Neural progenitor cell (in vitro differentiated cells): ENCODE results near the gene DHX34. TPM values are rescaled to one million over a fixed set of nuclear protein-coding genes. Genes with fewer than 3 reads are reported as not detected.

Experiments
- DNase-seq: peaks from one replicate; pipeline ENCODE4 v3.0.0-alpha.2; 2016; ENCODE audit warnings: low spot score
- H2AFZ ChIP-seq: fragments of 200-600 bp; sonication (generic); replicated peaks from 2 replicates; pipeline ENCODE4 v1.6.1; 2016; ENCODE audit warnings: antibody characterized with exemption
- H3F3A ChIP-seq: fragments of 200-600 bp; sonication (generic); 2 replicates; pipeline ENCODE4 v1.6.1; 2016; ENCODE audit warnings: antibody characterized with exemption, low read depth
- H3K27ac ChIP-seq: fragments of 200-600 bp; sonication (generic); 2 replicates; pipeline ENCODE4 v1.5.1; 2016; ENCODE audit warnings: mild to moderate bottlenecking
- H3K27me3 ChIP-seq: fragments of 200-600 bp; sonication (generic); 2 replicates; pipeline ENCODE4 v1.6.1; 2016; ENCODE audit warnings: mild to moderate bottlenecking, moderate library complexity
- H3K36me3 ChIP-seq: fragments of 200-600 bp; sonication (generic); 2 replicates; pipeline ENCODE4 v1.5.1; 2016
- H3K4me1 ChIP-seq: fragments of 200-600 bp; sonication (generic); 2 replicates; pipeline ENCODE4 v1.6.1; 2016; ENCODE audit warnings: mixed run types
- H3K4me2 ChIP-seq: fragments of 200-600 bp; sonication (generic); 2 replicates; pipeline ENCODE4 v1.6.1; 2016
- H3K4me3 ChIP-seq: fragments of 200-600 bp; sonication (generic); 2 replicates; pipeline ENCODE4 v1.5.1; 2016
- H3K79me2 ChIP-seq: fragments of 200-600 bp; sonication (generic); 2 replicates; pipeline ENCODE4 v1.6.1; 2016; ENCODE audit warnings: low read depth
- H3K9ac ChIP-seq: fragments of 200-600 bp; sonication (generic); 2 replicates; pipeline ENCODE4 v1.6.1; 2016
- H3K9me3 ChIP-seq: fragments of 200-600 bp; sonication (generic); 2 replicates; pipeline ENCODE4 v1.5.1; 2016; ENCODE audit warnings: low read depth
- H4K20me1 ChIP-seq: fragments of 200-600 bp; sonication (generic); 2 replicates; pipeline ENCODE4 v1.6.1; 2016; ENCODE audit warnings: low read depth
- H3K27ac Mint-ChIP-seq: 3 replicates; pipeline ENCODE4 v1.8.0; 2021; ENCODE audit warnings: mixed read lengths
- H3K27me3 Mint-ChIP-seq: 2 replicates; pipeline ENCODE4 v1.8.0; 2022; ENCODE audit warnings: low read depth, mild to moderate bottlenecking, inconsistent platforms, moderate library complexity, mixed read lengths; ENCODE audit not compliant: insufficient read depth
- H3K36me3 Mint-ChIP-seq: 3 replicates; pipeline ENCODE4 v1.8.0; 2021; ENCODE audit warnings: mixed read lengths
- H3K4me1 Mint-ChIP-seq: 3 replicates; pipeline ENCODE4 v1.8.0; 2021; ENCODE audit warnings: mixed read lengths
- H3K4me3 Mint-ChIP-seq: 3 replicates; pipeline ENCODE4 v1.8.0; 2021; ENCODE audit warnings: mild to moderate bottlenecking, moderate library complexity, mixed read lengths
- H3K9me3 Mint-ChIP-seq: 3 replicates; pipeline ENCODE4 v1.8.0; 2020; ENCODE audit warnings: mixed read lengths
- CTCF ChIP-seq: fragments of 200-600 bp; sonication (generic); IDR thresholded peaks from 2 replicates; pipeline ENCODE4 v1.5.1; 2017; ENCODE audit warnings: antibody characterized with exemption, mild to moderate bottlenecking
- EZH2 ChIP-seq: fragments of 200-600 bp; sonication (generic); IDR thresholded peaks from 2 replicates; pipeline ENCODE4 v1.6.1; 2017; ENCODE audit warnings: antibody characterized with exemption, mild to moderate bottlenecking, moderate library complexity
- EZH2phosphoT487 ChIP-seq: fragments of 200-600 bp; sonication (generic); IDR thresholded peaks from 2 replicates; pipeline ENCODE4 v1.6.1; 2017; ENCODE audit warnings: antibody characterized with exemption
- total RNA-seq: library from RNA; depleted of rRNA; stranded (reverse); fragments of >200 nt; gene quantifications from 2 replicates; pipeline ENCODE4 v1.2.3, GENCODE V29; 2015; ENCODE audit warnings: low replicate concordance

DHX34 gene
- total RNA-seq, 1 donor from 2014 or later: 12.3 TPM

- Histone ChIP-seq H3K9ac (no peak overlapping the region), H3K4me1 (no peaks in the 10 kb centered on the region), H3K36me3 (no peaks in the 10 kb centered on the region), H4K20me1 (no peaks in the 10 kb centered on the region), H3F3A (no peaks in the 10 kb centered on the region), H3K79me2 (no peaks in the 10 kb centered on the region), H3K27me3 (peaks cover under 1% of the 10 kb centered on the region), H2AFZ (no peak overlapping the region), H3K9me3 (no peaks in the 10 kb centered on the region), H3K4me3 (no peak overlapping the region), H3K4me2 (no peak overlapping the region), H3K27ac (no peak overlapping the region)
- no peak overlapping the region for H3K27ac Mint-ChIP-seq
- H3K4me1 Mint-ChIP-seq: no peaks in the 10 kb centered on the region
- H3K36me3 Mint-ChIP-seq: no peaks in the 10 kb centered on the region
- no peak for TF ChIP-seq EZH2
- no peak for TF ChIP-seq EZH2phosphoT487
- no peak for TF ChIP-seq CTCF
- DNase-seq: no peak
- H3K9me3 Mint-ChIP-seq: no peaks in the 10 kb centered on the region
- H3K4me3 Mint-ChIP-seq: no peak overlapping the region
- peaks cover 10% of the 10 kb centered on the region for H3K27me3 Mint-ChIP-seq
Measured at GRCh38 chr19:47310819-47311218, 38.3 kb upstream of the DHX34 start.

- Histone ChIP-seq H3K27me3 (no peaks in the 10 kb centered on the region), H2AFZ (no peak overlapping the region), H3K27ac (no peak overlapping the region), H3K79me2 (no peaks in the 10 kb centered on the region), H3F3A (no peaks in the 10 kb centered on the region), H3K9me3 (no peaks in the 10 kb centered on the region), H3K36me3 (no peaks in the 10 kb centered on the region), H3K4me2 (no peak overlapping the region), H3K4me1 (no peaks in the 10 kb centered on the region), H3K4me3 (no peak overlapping the region), H4K20me1 (no peaks in the 10 kb centered on the region), H3K9ac (no peak overlapping the region)
- Mint-ChIP-seq H3K9me3 (no peaks in the 10 kb centered on the region), H3K36me3 (no peaks in the 10 kb centered on the region), H3K4me1 (no peaks in the 10 kb centered on the region), H3K27me3 (peaks cover 4% of the 10 kb centered on the region), H3K4me3 (peak overlapping the region; percentile 41), H3K27ac (no peak overlapping the region)
- TF ChIP-seq CTCF (no peak), EZH2 (no peak), EZH2phosphoT487 (no peak)
- no peak for DNase-seq
Measured at GRCh38 chr19:47312366-47313006, 36.6 kb upstream of the DHX34 start.

GRCh38 chr19:47313754-47314295 is 35.3 kb upstream of the DHX34 start:
- no peaks in the 10 kb centered on the region for H3F3A ChIP-seq
- no peak for TF ChIP-seq CTCF
- no peaks in the 10 kb centered on the region for H4K20me1 ChIP-seq
- no peaks in the 10 kb centered on the region for H3K9me3 ChIP-seq
- no peaks in the 10 kb centered on the region for H3K36me3 ChIP-seq
- Mint-ChIP-seq H3K27me3 (peaks cover 4% of the 10 kb centered on the region), H3K36me3 (no peaks in the 10 kb centered on the region), H3K27ac (no peak overlapping the region), H3K4me3 (no peak overlapping the region), H3K9me3 (no peaks in the 10 kb centered on the region), H3K4me1 (no peaks in the 10 kb centered on the region)
- H3K4me3 ChIP-seq: no peak overlapping the region
- no peak overlapping the region for H2AFZ ChIP-seq
- H3K27me3 ChIP-seq: no peaks in the 10 kb centered on the region
- no peaks in the 10 kb centered on the region for H3K79me2 ChIP-seq
- no peak for DNase-seq
- H3K4me2 ChIP-seq: no peak overlapping the region
- no peaks in the 10 kb centered on the region for H3K4me1 ChIP-seq
- H3K27ac ChIP-seq: no peak overlapping the region
- no peak overlapping the region for H3K9ac ChIP-seq
